Stimulated activated CD8-positive, alpha-beta memory T cell treated with anti-CD3 and anti-CD28 coated beads, Interleukin-12 subunit alpha, Interleukin-12 subunit beta, amount 100 ng/mL, for 4 hours (primary cell): Measurements from ENCODE around the gene CNTN1.

Source experiments
- DNase-seq: peaks from one replicate; pipeline ENCODE4 v3.0.0-alpha.2; 2020; ENCODE audit warnings: low read depth

CNTN1 gene

GRCh38 chr12:40691913-40692764 is at the start of gene CNTN1:
CNTN1 (plus strand) TSS chr12:40692439.
- no peak for DNase-seq

GRCh38 chr12:40643506-40643905 is 48.7 kb upstream of the CNTN1 start:
- DNase-seq = no peak

- DNase-seq = no peak
Observed at GRCh38 chr12:40643976-40644375, 48.3 kb upstream of the CNTN1 start.

GRCh38 chr12:40644708-40645107 is 47.5 kb upstream of the CNTN1 start:
- DNase-seq = no peak

- no peak for DNase-seq
Observed at GRCh38 chr12:40645361-40645760, 46.9 kb upstream of the CNTN1 start.

- no peak for DNase-seq
Observed at GRCh38 chr12:40646456-40646855, 45.8 kb upstream of the CNTN1 start.

- DNase-seq = no peak
Observed at GRCh38 chr12:40646911-40647310, 45.3 kb upstream of the CNTN1 start.

GRCh38 chr12:40647651-40648050 is 44.6 kb upstream of the CNTN1 start:
- DNase-seq = no peak

GRCh38 chr12:40648519-40648918 is 43.7 kb upstream of the CNTN1 start:
- DNase-seq = no peak

GRCh38 chr12:40650038-40650704 is 42.1 kb upstream of the CNTN1 start:
- DNase-seq = no peak

GRCh38 chr12:40655451-40655850 is 36.8 kb upstream of the CNTN1 start:
- DNase-seq = no peak

- no peak for DNase-seq
Observed at GRCh38 chr12:40662366-40662765, 29.9 kb upstream of the CNTN1 start.

- no peak for DNase-seq
Observed at GRCh38 chr12:40663781-40664180, 28.5 kb upstream of the CNTN1 start.

GRCh38 chr12:40668099-40668529 is 24.1 kb upstream of the CNTN1 start:
- DNase-seq = no peak

GRCh38 chr12:40672741-40673271 is 19.4 kb upstream of the CNTN1 start:
- no peak for DNase-seq

- no peak for DNase-seq
Observed at GRCh38 chr12:40681148-40681547, 11.1 kb upstream of the CNTN1 start.

- no peak for DNase-seq
Observed at GRCh38 chr12:40684986-40685385, 7.3 kb upstream of the CNTN1 start.

- DNase-seq = no peak
Observed at GRCh38 chr12:40688085-40688725, 4.0 kb upstream of the CNTN1 start.

- no peak for DNase-seq
Observed at GRCh38 chr12:40689576-40689975, 2.7 kb upstream of the CNTN1 start.

- no peak for DNase-seq
Observed at GRCh38 chr12:40692765-40693206, 547 bp downstream of the CNTN1 start.

GRCh38 chr12:40693207-40693821 is 1.1 kb downstream of the CNTN1 start:
- no peak for DNase-seq

- no peak for DNase-seq
Observed at GRCh38 chr12:40697566-40698259, 5.5 kb downstream of the CNTN1 start.
